ENCODE results near the gene KAZN.

The KAZN gene

DNA sequence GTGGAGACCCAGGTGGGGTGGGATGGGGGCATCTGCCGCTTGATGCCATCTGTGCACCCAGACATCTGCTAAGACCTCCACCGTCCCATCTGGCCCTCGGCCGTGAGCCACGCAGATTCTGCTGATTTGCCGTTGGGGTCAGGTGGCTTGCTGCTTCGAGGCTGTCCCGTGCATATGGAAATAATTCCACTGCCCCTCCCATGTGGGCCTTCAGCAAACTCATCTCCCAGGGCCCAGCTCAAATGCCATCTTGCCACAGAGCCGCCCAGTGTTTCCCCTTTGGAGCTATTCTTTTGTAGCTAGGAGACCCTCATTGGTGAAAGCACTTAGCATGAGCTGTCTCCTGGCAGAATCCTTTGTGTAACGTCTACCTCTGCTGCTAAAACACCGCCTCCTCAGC, 99.8 kb downstream of the KAZN start:
- DNase-seq, result no peak
- Histone ChIP-seq H3K27me3 (replicated peaks; ENCODE audit: insufficient read depth, low read length) (no peaks in the 10 kb centered on the region), H3K9me2 (replicated peaks; ENCODE audit: insufficient read depth, low read length) (no peaks in the 10 kb centered on the region), H3K4me3 (ENCODE audit: low read length) (no peak overlapping the region), H3K4me1 (ENCODE audit: low read length) (no peaks in the 10 kb centered on the region), H3K36me3 (replicated peaks; ENCODE audit: insufficient read depth, low read length) (no peaks in the 10 kb centered on the region), H4K20me1 (ENCODE audit: insufficient read depth, low read length) (no peaks in the 10 kb centered on the region), H3F3A (ENCODE audit: insufficient read depth, low read length) (no peaks in the 10 kb centered on the region), H3K9ac (ENCODE audit: low read length) (no peak overlapping the region), H3K27ac (ENCODE audit: low read length) (no peak overlapping the region), H2AFZ (ENCODE audit: low read length) (no peak overlapping the region), H3K9me3 (replicated peaks; ENCODE audit: insufficient read depth, low read length) (no peaks in the 10 kb centered on the region), H3K4me2 (ENCODE audit: low read depth, low read length) (no peak overlapping the region), H3K79me2 (ENCODE audit: low read length) (no peaks in the 10 kb centered on the region)
- TF ChIP-seq, protein P1, sequence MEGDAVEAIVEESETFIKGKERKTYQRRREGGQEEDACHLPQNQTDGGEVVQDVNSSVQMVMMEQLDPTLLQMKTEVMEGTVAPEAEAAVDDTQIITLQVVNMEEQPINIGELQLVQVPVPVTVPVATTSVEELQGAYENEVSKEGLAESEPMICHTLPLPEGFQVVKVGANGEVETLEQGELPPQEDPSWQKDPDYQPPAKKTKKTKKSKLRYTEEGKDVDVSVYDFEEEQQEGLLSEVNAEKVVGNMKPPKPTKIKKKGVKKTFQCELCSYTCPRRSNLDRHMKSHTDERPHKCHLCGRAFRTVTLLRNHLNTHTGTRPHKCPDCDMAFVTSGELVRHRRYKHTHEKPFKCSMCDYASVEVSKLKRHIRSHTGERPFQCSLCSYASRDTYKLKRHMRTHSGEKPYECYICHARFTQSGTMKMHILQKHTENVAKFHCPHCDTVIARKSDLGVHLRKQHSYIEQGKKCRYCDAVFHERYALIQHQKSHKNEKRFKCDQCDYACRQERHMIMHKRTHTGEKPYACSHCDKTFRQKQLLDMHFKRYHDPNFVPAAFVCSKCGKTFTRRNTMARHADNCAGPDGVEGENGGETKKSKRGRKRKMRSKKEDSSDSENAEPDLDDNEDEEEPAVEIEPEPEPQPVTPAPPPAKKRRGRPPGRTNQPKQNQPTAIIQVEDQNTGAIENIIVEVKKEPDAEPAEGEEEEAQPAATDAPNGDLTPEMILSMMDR (IDR thresholded peaks at IDR 0.05; ENCODE audit: low read length), result no peak
- TF ChIP-seq EZH2phosphoT487 (IDR thresholded peaks at IDR 0.05; ENCODE audit: low read length), result no peak
- TF ChIP-seq EZH2 (optimal IDR thresholded peaks at IDR 0.05; ENCODE audit: low read depth, low read length), result no peak

DNA sequence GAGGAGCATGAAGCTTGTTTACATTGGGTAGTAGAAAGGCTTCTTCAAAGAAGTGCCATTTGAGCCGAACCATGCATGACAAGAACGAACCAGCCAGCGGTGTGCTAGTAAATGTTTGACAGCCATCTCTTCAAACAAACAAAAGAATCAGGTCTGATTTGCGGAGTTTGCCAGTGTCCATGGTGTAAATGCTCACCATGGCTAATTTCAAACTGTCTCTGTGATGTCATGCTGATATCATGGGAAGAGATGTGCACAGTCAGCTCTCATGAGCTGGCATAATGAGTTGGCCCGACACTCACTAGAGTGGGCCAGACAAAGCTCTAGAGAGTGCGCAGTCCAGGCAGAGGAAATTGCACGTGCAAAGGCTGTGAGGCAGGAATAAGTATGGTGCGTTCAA, 101.1 kb downstream of the KAZN start:
- Histone ChIP-seq H3K27me3 (replicated peaks; ENCODE audit: insufficient read depth, low read length) (no peaks in the 10 kb centered on the region), H3F3A (ENCODE audit: insufficient read depth, low read length) (no peaks in the 10 kb centered on the region), H3K4me2 (ENCODE audit: low read depth, low read length) (no peak overlapping the region), H3K4me1 (ENCODE audit: low read length) (no peaks in the 10 kb centered on the region), H3K79me2 (ENCODE audit: low read length) (no peaks in the 10 kb centered on the region), H3K36me3 (replicated peaks; ENCODE audit: insufficient read depth, low read length) (no peaks in the 10 kb centered on the region), H3K9me3 (replicated peaks; ENCODE audit: insufficient read depth, low read length) (no peaks in the 10 kb centered on the region), H2AFZ (ENCODE audit: low read length) (no peak overlapping the region), H4K20me1 (ENCODE audit: insufficient read depth, low read length) (no peaks in the 10 kb centered on the region), H3K27ac (ENCODE audit: low read length) (no peak overlapping the region), H3K9ac (ENCODE audit: low read length) (no peak overlapping the region), H3K9me2 (replicated peaks; ENCODE audit: insufficient read depth, low read length) (no peaks in the 10 kb centered on the region), H3K4me3 (ENCODE audit: low read length) (no peak overlapping the region)
- no peak for DNase-seq
- TF ChIP-seq, protein P1 (IDR thresholded peaks at IDR 0.05; ENCODE audit: low read length), result no peak
- no peak for TF ChIP-seq EZH2 (optimal IDR thresholded peaks at IDR 0.05; ENCODE audit: low read depth, low read length)
- no peak for TF ChIP-seq EZH2phosphoT487 (IDR thresholded peaks at IDR 0.05; ENCODE audit: low read length)

DNA sequence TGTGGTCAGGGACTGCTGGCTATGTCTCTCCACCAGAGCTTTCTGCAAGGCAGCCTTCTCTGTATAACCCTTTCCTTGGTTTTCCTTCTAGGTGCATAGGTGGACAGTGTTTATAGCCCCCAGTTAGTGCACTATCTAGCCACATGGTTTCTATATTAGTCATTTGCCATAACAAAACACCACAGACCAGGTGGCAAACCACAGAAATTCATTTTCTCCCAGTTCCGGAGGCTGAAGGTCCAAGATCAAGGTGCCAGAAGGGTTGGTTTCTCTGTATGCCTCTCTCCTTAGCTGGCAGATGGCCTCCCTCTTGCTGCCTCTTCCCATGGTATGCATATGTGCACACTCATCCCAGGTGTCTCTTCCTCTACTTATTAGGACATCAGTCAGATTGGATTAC, 106.4 kb downstream of the KAZN start:
- Histone ChIP-seq H3K4me1 (ENCODE audit: low read length) (no peaks in the 10 kb centered on the region), H3K27me3 (replicated peaks; ENCODE audit: insufficient read depth, low read length) (no peaks in the 10 kb centered on the region), H3K4me2 (ENCODE audit: low read depth, low read length) (no peak overlapping the region), H3K9ac (ENCODE audit: low read length) (no peak overlapping the region), H4K20me1 (ENCODE audit: insufficient read depth, low read length) (no peaks in the 10 kb centered on the region), H3K36me3 (replicated peaks; ENCODE audit: insufficient read depth, low read length) (no peaks in the 10 kb centered on the region), H3F3A (ENCODE audit: insufficient read depth, low read length) (no peaks in the 10 kb centered on the region), H3K9me2 (replicated peaks; ENCODE audit: insufficient read depth, low read length) (no peaks in the 10 kb centered on the region), H3K27ac (ENCODE audit: low read length) (no peak overlapping the region), H3K9me3 (replicated peaks; ENCODE audit: insufficient read depth, low read length) (no peaks in the 10 kb centered on the region), H3K79me2 (ENCODE audit: low read length) (no peaks in the 10 kb centered on the region), H2AFZ (ENCODE audit: low read length) (no peak overlapping the region), H3K4me3 (ENCODE audit: low read length) (no peak overlapping the region)
- TF ChIP-seq, protein P1 (IDR thresholded peaks at IDR 0.05; ENCODE audit: low read length), result no peak
- TF ChIP-seq EZH2phosphoT487 (IDR thresholded peaks at IDR 0.05; ENCODE audit: low read length) (no peak), EZH2 (optimal IDR thresholded peaks at IDR 0.05; ENCODE audit: low read depth, low read length) (no peak)
- DNase-seq, result peak; percentile 16

All from MM.1S (cell line).